Ovary (tissue), 9 donors: Measurements from ENCODE around the gene AP2M1. TPM values are rescaled to one million over a fixed set of nuclear protein-coding genes. Genes with fewer than 3 reads are reported as not detected.

Source experiments
- DNase-seq, 5 donors: peaks; one replicate each; pipeline ENCODE4 v3.0.0-alpha.2; 2019 to 2020
- H3K27ac ChIP-seq, 2 donors: fragments of 200-600 bp; one replicate each; pipeline versions ENCODE4 v1.5.1 to v1.8.0; 2019 to 2022
- H3K27me3 ChIP-seq: fragments of 200-600 bp; one replicate; pipeline ENCODE4 v1.8.0; 2022
- H3K36me3 ChIP-seq: fragments of 200-600 bp; sonication (generic); one replicate; pipeline ENCODE4 v1.5.1; 2019
- H3K4me1 ChIP-seq: one replicate; pipeline ENCODE4 v1.8.1; 2013; ENCODE audit warnings: mild to moderate bottlenecking, moderate library complexity; ENCODE audit not compliant: insufficient read depth
- H3K4me3 ChIP-seq: fragments of 200-600 bp; sonication (generic); one replicate; pipeline ENCODE4 v1.5.1; 2017
- H3K9me3 ChIP-seq, 2 donors: fragments of 200-600 bp in 1 of 2; sonication (generic) in 1 of 2; one replicate each; pipeline versions ENCODE4 v1.5.1 to v1.8.1; 2013 to 2019; ENCODE audit warnings: mild to moderate bottlenecking in 1 of 2, moderate library complexity in 1 of 2
- CTCF ChIP-seq, 3 donors: fragments of 450-650 bp in 2 of 3; fragments of 200-600 bp in 1 of 3; IDR thresholded peaks; one replicate each; pipeline versions ENCODE4 v1.5.1 to v1.8.0; 2016 to 2022; ENCODE audit warnings: antibody characterized with exemption in 3 of 3, mild to moderate bottlenecking in 1 of 3
- EP300 ChIP-seq: sonication (generic); formaldehyde crosslinking; IDR thresholded peaks from one replicate; pipeline ENCODE4 v1.6.1; 2017; ENCODE audit warnings: antibody characterized with exemption
- POLR2A ChIP-seq: fragments of 450-650 bp; IDR thresholded peaks from one replicate; pipeline ENCODE4 v1.6.1; 2017; ENCODE audit warnings: antibody characterized with exemption, mild to moderate bottlenecking, moderate library complexity
- WGBS, 3 donors: extraction: QIAGEN DNeasy Blood & Tissue Kit in 1 of 3; methylation state at CpG; one replicate each; pipeline versions ENCODE4 v1.1.5 to v1.1.7; 2013 to 2017; 5-methylcytosine and 5-hydroxymethylcytosine counted together
- intact Hi-C, 4 donors: fragments of 100-400 bp; cut with DNase I; formaldehyde crosslinking; loops; one replicate each; pipeline versions ENCODE4 v1.11.0 to v1.15.1; 2022 to 2023
- polyA plus RNA-seq, 2 donors: library from polyadenylated mRNA; stranded (reverse); fragments of 200-250 nt in 1 of 2; fragments of 350-450 nt in 1 of 2; fragmentation: Illumina TruSeq in 1 of 2; extraction: RNeasy Lipid Tissue Mini Kit (QIAGEN cat#74804) in 1 of 2; gene quantifications; one replicate each; pipeline ENCODE4 v1.2.3, GENCODE V29; 2013 to 2014
- total RNA-seq, 7 donors: library from RNA; depleted of rRNA in 2 of 7; stranded (reverse); fragments of >200 nt in 2 of 7; fragmentation: NEBNext Ultra II Directional in 3 of 7; extraction: Animal tissue kit (Norgen Biotek cat#: 25700) in 3 of 7; gene quantifications; one replicate each; pipeline versions ENCODE4 v1.1.0 to v1.2.4, GENCODE V29; 2016 to 2023
- donor health status: DM: no; HTN: no; CAD: no; lungs with moderate emphysema.
- donor health status: DM: no; HTN: no; CAD: no.
- donor health status: Bipolar disorder and iron deficiency.
- donor health status: DM: yes; HTN: yes; CAD: no.
- donor health status: DM: no; HTN: no; CAD: no.
- donor health status: DM: yes; HTN: yes; CAD: no.

The AP2M1 gene
- total and polyA plus RNA-seq, 9 donors = 107 to 371 (median 252) TPM

DNA sequence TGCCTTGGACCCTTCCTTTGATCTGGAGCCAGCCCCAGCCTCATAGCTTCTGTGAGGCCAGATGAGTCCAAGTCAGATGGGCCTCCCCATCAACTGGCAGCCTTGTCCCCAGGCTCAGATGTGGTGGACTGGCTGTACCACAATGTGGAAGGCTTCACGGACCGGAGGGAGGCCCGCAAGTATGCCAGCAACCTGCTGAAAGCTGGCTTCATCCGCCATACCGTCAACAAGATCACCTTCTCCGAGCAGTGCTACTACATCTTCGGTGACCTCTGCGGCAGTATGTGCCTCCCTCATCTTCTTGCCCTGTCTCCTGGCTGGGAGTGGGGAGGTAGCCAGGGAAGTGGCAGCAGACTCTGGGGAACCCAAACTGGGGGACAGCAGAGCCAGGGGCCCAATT, 6.9 kb upstream of the AP2M1 start:
- Histone ChIP-seq H3K27me3 (no peaks in the 10 kb centered on the region), H3K4me3 (no peak overlapping the region), H3K27ac (no peak overlapping the region), H3K4me1 (no peaks in the 10 kb centered on the region), H3K9me3 (no peaks in the 10 kb centered on the region), H3K36me3 (no peaks in the 10 kb centered on the region)
- TF ChIP-seq EP300 (no peak), POLR2A (no peak), CTCF (IDR thresholded peaks at IDR 0.05) (no peak)
- DNase-seq = no peak
- intact Hi-C loops = no loop called here
- 85 to 91% (median 87%) methylated on average over 8 of the region's 8 CpGs for WGBS, 3 donors

DNA sequence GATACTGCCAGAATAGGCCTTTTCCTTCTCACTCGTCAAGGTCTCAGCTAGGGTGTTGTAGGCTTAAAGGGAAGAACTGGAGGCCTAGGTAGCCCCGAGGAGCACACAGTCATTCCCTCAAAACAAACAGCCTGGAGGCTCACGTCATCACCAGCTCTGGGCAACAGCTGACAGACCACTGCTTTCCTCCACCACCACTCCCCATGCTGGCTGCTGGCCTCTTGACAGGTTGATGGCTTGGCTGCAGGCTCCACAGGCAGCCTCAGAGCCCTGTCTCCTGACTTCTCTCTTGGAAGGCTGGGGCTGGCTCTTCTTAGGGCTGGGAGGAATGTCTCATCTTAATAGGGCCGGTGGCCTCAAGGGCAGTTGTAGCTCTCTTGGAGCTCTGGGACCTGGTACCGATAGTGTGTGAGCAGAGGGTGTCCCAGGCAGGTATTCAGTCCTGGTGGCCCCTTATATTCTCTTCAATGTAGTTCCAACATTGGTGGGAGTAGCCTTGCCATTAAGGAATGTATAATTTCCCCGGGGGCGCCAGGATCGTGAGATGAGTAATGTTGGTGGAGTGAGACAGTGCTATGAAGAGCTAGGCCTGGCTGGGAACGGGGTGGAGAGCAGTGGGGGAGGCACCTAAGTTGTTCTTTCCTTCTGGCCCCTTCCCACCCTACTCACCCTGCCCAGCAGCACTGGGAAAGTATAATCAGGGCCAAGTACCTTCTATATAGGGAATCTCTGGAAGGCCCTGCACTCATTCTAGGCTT, 6.1 kb upstream of the AP2M1 start:
- WGBS, 3 donors = 29 to 42% (median 33%) methylated on average over 9 of the region's 9 CpGs
- Histone ChIP-seq H3K27ac (no peak overlapping the region), H3K36me3 (no peaks in the 10 kb centered on the region), H3K9me3 (no peaks in the 10 kb centered on the region), H3K4me3 (no peak overlapping the region), H3K4me1 (no peaks in the 10 kb centered on the region), H3K27me3 (no peaks in the 10 kb centered on the region)
- no peak for DNase-seq
- TF ChIP-seq CTCF (IDR thresholded peaks at IDR 0.05) = no peak
- TF ChIP-seq EP300 = no peak
- TF ChIP-seq POLR2A = no peak
- intact Hi-C loops = no loop called here

DNA sequence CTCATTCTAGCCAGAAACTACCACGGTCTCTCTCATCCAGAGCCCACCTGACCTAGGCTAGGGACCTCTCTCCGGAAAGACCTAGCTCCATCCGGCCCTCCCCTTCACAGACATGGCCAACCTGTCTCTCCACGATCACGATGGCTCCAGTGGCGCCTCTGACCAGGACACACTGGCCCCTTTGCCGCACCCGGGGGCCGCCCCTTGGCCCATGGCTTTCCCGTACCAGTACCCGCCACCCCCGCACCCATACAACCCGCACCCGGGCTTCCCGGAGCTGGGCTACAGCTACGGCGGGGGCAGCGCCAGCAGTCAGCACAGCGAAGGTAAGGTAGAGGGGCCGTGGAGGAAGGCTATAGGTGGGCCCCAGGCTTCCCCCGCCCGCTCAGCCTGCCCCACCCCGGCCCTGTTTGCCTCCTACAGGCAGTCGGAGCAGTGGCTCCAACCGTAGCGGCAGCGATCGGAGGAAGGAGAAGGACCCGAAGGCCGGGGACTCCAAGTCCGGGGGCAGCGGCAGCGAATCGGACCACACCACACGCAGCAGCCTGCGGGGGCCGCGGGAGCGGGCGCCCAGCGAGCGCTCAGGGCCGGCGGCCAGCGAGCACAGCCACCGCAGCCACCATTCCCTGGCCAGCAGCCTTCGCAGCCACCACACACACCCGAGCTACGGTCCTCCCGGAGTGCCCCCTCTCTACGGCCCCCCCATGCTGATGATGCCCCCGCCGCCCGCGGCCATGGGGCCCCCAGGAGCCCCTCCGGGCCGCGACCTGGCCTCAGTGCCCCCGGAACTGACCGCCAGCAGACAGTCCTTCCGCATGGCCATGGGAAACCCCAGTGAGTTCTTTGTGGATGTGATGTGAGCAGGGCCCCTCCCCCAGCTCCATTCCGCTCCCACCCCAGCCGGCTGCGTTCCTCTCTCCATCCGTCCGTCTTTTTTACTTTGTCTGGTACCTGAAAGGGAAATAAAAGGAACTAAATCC, 4.5 kb upstream of the AP2M1 start:
- Histone ChIP-seq H3K27ac (no peak overlapping the region), H3K9me3 (no peaks in the 10 kb centered on the region), H3K27me3 (no peaks in the 10 kb centered on the region), H3K36me3 (no peaks in the 10 kb centered on the region), H3K4me1 (peaks cover 2% of the 10 kb centered on the region), H3K4me3 (no peak overlapping the region)
- TF ChIP-seq EP300 = no peak
- TF ChIP-seq POLR2A = no peak
- no peak for TF ChIP-seq CTCF (IDR thresholded peaks at IDR 0.05)
- intact Hi-C loops = no loop called here
- 85 to 88% (median 86%) methylated on average over 57 to 66 of the region's 66 CpGs for WGBS, 3 donors
- DNase-seq = no peak

GRCh38 chr3:184171562-184171961, 3.1 kb upstream of the AP2M1 start:
- Histone ChIP-seq H3K4me3 (no peak overlapping the region), H3K9me3 (no peaks in the 10 kb centered on the region), H3K36me3 (no peaks in the 10 kb centered on the region), H3K27me3 (no peaks in the 10 kb centered on the region), H3K27ac (no peak overlapping the region), H3K4me1 (peaks cover 5% of the 10 kb centered on the region)
- 64 to 70% (median 66%) methylated on average over 9 of the region's 9 CpGs for WGBS, 3 donors
- intact Hi-C loops = no loop called here
- DNase-seq = peak in 1 of 5 donors; percentile 24
- no peak for TF ChIP-seq CTCF (IDR thresholded peaks at IDR 0.05)
- no peak for TF ChIP-seq EP300
- no peak for TF ChIP-seq POLR2A
